Body of pancreas (tissue), 4 donors: ENCODE results near the gene EHBP1.

ENCODE experiments used
- POLR2A ChIP-seq, 3 donors: fragments of 450-650 bp; IDR thresholded peaks; one replicate each; pipeline ENCODE4 v1.6.1; 2016; ENCODE audit warnings: antibody characterized with exemption in 3 of 3, mild to moderate bottlenecking in 2 of 3
- TF ChIP-seq, protein P1 (sequence below), 7 experiments: fragments of 450-650 bp in 4 of 7; fragments of 200-600 bp in 3 of 7; sonication (generic) in 3 of 7; IDR thresholded peaks; one replicate each; pipeline ENCODE4 v1.5.1; 2016 to 2019; ENCODE audit warnings: antibody characterized with exemption in 7 of 7

- no peak for TF ChIP-seq POLR2A (IDR thresholded peaks at IDR 0.05)
- TF ChIP-seq, protein P1, sequence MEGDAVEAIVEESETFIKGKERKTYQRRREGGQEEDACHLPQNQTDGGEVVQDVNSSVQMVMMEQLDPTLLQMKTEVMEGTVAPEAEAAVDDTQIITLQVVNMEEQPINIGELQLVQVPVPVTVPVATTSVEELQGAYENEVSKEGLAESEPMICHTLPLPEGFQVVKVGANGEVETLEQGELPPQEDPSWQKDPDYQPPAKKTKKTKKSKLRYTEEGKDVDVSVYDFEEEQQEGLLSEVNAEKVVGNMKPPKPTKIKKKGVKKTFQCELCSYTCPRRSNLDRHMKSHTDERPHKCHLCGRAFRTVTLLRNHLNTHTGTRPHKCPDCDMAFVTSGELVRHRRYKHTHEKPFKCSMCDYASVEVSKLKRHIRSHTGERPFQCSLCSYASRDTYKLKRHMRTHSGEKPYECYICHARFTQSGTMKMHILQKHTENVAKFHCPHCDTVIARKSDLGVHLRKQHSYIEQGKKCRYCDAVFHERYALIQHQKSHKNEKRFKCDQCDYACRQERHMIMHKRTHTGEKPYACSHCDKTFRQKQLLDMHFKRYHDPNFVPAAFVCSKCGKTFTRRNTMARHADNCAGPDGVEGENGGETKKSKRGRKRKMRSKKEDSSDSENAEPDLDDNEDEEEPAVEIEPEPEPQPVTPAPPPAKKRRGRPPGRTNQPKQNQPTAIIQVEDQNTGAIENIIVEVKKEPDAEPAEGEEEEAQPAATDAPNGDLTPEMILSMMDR (IDR thresholded peaks at IDR 0.05), result no peak
These were observed 32.9 kb upstream of the EHBP1 start for GRCh38 chr2:62672601-62673000.
